ENCODE results near the gene THAP5.

The THAP5 gene

GRCh38 chr7:108570146-108570755 is 745 bp upstream of the THAP5 start:
- Histone ChIP-seq H3K4me2 (ENCODE audit: low read depth, low read length, poor library complexity, severe bottlenecking) (peak overlapping the region; percentile 78), H4K20me1 (ENCODE audit: insufficient read depth, low read length, poor library complexity, severe bottlenecking) (peaks cover 52% of the 10 kb centered on the region), H3K9me3 (ENCODE audit: insufficient read depth, low read depth, low read length) (no peaks in the 10 kb centered on the region), H3K79me2 (ENCODE audit: insufficient read depth, low read length) (peaks cover 81% of the 10 kb centered on the region), H2AFZ (ENCODE audit: low read length) (peak overlapping the region; percentile 84), H3K4me1 (ENCODE audit: insufficient read depth, low read length, poor library complexity, severe bottlenecking) (peaks cover 67% of the 10 kb centered on the region), H3K4me3 (ENCODE audit: low read length, poor library complexity, severe bottlenecking) (peak overlapping the region; percentile 91), H3K9me2 (replicated peaks; ENCODE audit: low read depth, low read length) (no peaks in the 10 kb centered on the region), H3F3A (ENCODE audit: low read depth) (no peaks in the 10 kb centered on the region), H3K27me3 (ENCODE audit: insufficient read depth, low read length, poor library complexity, severe bottlenecking) (no peaks in the 10 kb centered on the region), H3K9ac (ENCODE audit: low read depth, low read length, poor library complexity, severe bottlenecking) (peak overlapping the region; percentile 86), H3K36me3 (ENCODE audit: insufficient read depth, low read length) (peaks cover 1% of the 10 kb centered on the region; the same call in 1 of the 2 replicates)
- no peak for TF ChIP-seq EZH2phosphoT487 (IDR thresholded peaks at IDR 0.05; ENCODE audit: borderline replicate concordance)
- no peak for TF ChIP-seq CTCF (conservative IDR thresholded peaks at IDR 0.05; ENCODE audit: low read length)

- Histone ChIP-seq H3K9ac (ENCODE audit: low read depth, low read length, poor library complexity, severe bottlenecking) (peak overlapping the region; percentile 97), H3K4me2 (ENCODE audit: low read depth, low read length, poor library complexity, severe bottlenecking) (peak overlapping the region; percentile 98), H3K4me3 (ENCODE audit: low read length, poor library complexity, severe bottlenecking) (peak overlapping the region; percentile 91), H3K36me3 (ENCODE audit: insufficient read depth, low read length) (no peaks in the 10 kb centered on the region), H3K27me3 (ENCODE audit: insufficient read depth, low read length, poor library complexity, severe bottlenecking) (no peaks in the 10 kb centered on the region), H3K4me1 (ENCODE audit: insufficient read depth, low read length, poor library complexity, severe bottlenecking) (peaks cover 58% of the 10 kb centered on the region), H3F3A (ENCODE audit: low read depth) (no peaks in the 10 kb centered on the region), H4K20me1 (ENCODE audit: insufficient read depth, low read length, poor library complexity, severe bottlenecking) (peaks cover 40% of the 10 kb centered on the region), H3K9me3 (ENCODE audit: insufficient read depth, low read depth, low read length) (no peaks in the 10 kb centered on the region), H3K9me2 (replicated peaks; ENCODE audit: low read depth, low read length) (no peaks in the 10 kb centered on the region), H2AFZ (ENCODE audit: low read length) (peak overlapping the region; percentile 86), H3K79me2 (ENCODE audit: insufficient read depth, low read length) (peaks cover 68% of the 10 kb centered on the region)
- TF ChIP-seq CTCF (conservative IDR thresholded peaks at IDR 0.05; ENCODE audit: low read length) (no peak), EZH2phosphoT487 (IDR thresholded peaks at IDR 0.05; ENCODE audit: borderline replicate concordance) (no peak)
These were observed 615 bp downstream of the THAP5 start for GRCh38 chr7:108568801-108569380.

GRCh38 chr7:108565987-108566386 is 3.5 kb downstream of the THAP5 start:
- H3K9me3 ChIP-seq (ENCODE audit: insufficient read depth, low read depth, low read length): no peaks in the 10 kb centered on the region
- H3K79me2 ChIP-seq (ENCODE audit: insufficient read depth, low read length): peaks cover 39% of the 10 kb centered on the region
- no peak for TF ChIP-seq EZH2phosphoT487 (IDR thresholded peaks at IDR 0.05; ENCODE audit: borderline replicate concordance)
- TF ChIP-seq CTCF (conservative IDR thresholded peaks at IDR 0.05; ENCODE audit: low read length): no peak
- peaks cover 12% of the 10 kb centered on the region for H4K20me1 ChIP-seq (ENCODE audit: insufficient read depth, low read length, poor library complexity, severe bottlenecking)
- H3K4me2 ChIP-seq (ENCODE audit: low read depth, low read length, poor library complexity, severe bottlenecking): peak overlapping the region; percentile 98
- no peak overlapping the region for H3K9ac ChIP-seq (ENCODE audit: low read depth, low read length, poor library complexity, severe bottlenecking)
- no peak overlapping the region for H3K4me3 ChIP-seq (ENCODE audit: low read length, poor library complexity, severe bottlenecking)
- H3K36me3 ChIP-seq (ENCODE audit: insufficient read depth, low read length): no peaks in the 10 kb centered on the region
- H3K4me1 ChIP-seq (ENCODE audit: insufficient read depth, low read length, poor library complexity, severe bottlenecking): peaks cover 32% of the 10 kb centered on the region
- no peaks in the 10 kb centered on the region for H3K27me3 ChIP-seq (ENCODE audit: insufficient read depth, low read length, poor library complexity, severe bottlenecking)
- H2AFZ ChIP-seq (ENCODE audit: low read length): no peak overlapping the region
- H3K9me2 ChIP-seq (replicated peaks; ENCODE audit: low read depth, low read length): no peaks in the 10 kb centered on the region
- H3F3A ChIP-seq (ENCODE audit: low read depth): no peaks in the 10 kb centered on the region

Measured in Loucy (cell line).